IPS-18c (cell line): ENCODE data around the gene TBX1.
"Not testable (repeated sequence)": the region's sequence is repeated elsewhere in the genome, so short reads cannot be mapped to it uniquely, and the experiment has no call there.

Experiments used
- H3K4me3 ChIP-seq: 2 replicates; pipeline ENCODE4 v1.7.0; 2013; ENCODE audit warnings: low read depth, mild to moderate bottlenecking, low read length, moderate library complexity; ENCODE audit not compliant: insufficient read depth
- H3K9me3 ChIP-seq: one replicate; pipeline ENCODE4 v1.6.1; 2013; ENCODE audit warnings: mild to moderate bottlenecking, low read length, moderate library complexity; ENCODE audit not compliant: control insufficient read depth, insufficient read depth

TBX1 gene

DNA sequence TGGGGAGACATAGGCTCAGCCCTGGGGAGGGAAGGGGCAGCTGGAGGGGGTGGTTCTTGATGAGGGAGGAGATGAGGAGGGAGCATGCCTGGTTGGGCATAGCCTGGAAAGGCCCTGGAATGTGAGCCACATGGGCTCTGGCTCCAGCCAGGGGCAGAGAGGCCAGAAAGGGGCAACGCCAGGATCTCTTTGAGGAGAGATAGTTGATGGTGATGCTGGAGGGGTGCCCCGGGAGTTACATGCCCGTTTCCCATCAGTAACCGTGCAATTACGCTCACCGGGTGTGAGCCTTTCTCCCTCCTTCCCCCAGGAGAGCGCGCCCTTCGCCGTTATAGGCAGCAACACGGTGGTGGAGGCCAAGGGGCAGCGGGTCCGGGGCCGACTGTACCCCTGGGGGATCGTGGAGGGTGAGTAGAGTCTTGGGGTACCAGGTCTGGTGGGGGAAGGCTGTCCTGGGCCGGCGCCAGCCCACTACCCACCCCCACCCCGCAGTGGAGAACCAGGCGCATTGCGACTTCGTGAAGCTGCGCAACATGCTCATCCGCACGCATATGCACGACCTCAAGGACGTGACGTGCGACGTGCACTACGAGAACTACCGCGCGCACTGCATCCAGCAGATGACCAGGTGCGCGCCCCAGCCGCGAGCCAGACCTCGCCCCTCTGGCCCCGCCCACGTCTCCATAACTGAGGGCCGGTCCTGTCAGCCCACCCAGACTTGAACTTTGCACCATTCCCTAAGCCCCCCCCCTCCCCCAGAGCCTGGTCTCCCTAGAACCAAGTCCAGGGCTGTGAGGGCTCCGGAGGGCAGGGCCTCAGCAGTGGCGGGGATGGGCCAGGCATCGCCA lies 39.0 kb upstream of the TBX1 start:
- H3K9me3 ChIP-seq = peaks cover 4% of the 10 kb centered on the region
- no peak overlapping the region for H3K4me3 ChIP-seq

DNA sequence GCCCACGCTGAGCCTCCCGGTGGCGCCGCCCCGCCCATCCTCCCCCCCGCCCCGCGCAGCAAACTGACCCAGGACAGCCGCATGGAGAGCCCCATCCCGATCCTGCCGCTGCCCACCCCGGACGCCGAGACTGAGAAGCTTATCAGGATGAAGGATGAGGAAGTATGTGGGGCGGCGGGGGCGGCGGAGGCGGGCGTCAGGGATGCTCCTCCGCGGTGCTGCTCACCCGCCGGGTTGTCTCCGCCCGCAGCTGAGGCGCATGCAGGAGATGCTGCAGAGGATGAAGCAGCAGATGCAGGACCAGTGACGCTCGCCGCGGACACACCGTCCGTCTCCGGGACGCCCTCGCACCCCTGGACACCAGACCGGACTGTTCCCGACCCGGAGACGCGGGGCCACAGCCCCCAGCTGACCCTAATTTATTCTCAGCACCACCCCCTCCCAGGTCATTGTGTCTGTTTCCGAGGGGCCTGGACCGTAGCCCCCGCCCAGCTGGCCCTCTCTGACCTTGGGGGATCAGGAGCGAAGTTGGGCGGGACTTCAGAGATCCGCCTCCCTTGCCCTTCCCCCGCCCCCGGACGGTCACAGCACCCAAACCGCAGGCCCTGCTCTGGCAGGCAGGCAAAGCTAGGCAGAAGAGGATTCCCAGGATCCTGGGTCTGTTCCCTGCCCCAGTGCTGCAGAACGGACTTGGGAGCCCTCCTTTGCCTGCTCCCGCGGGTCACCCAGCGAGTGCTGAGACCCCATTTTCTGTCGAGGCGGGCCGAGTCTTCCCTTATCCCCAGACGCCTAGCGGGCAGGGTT lies 38.2 kb upstream of the TBX1 start:
- H3K4me3 ChIP-seq = peak overlapping the region; percentile 6; the same call in 1 of the 2 replicates

DNA sequence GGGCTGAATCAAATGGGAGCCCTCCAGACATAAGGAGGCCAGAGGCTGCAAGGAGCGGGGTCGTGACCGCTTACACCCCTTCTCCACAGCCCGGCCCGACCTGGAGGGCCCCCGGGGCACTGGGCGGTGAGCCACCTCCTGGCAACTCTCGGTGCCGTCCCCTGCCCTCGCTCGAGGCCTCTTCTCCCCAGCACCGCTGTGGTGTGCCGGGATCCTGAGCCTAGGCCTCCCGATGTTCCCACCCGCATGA lies 37.7 kb upstream of the TBX1 start:
- Histone ChIP-seq H3K4me3 (no peak overlapping the region; the same call in 1 of the 2 replicates), H3K9me3 (peaks cover 4% of the 10 kb centered on the region)

More for the DNA sequence above, 38.2 kb upstream of the TBX1 start:
- peaks cover 4% of the 10 kb centered on the region for H3K9me3 ChIP-seq

DNA sequence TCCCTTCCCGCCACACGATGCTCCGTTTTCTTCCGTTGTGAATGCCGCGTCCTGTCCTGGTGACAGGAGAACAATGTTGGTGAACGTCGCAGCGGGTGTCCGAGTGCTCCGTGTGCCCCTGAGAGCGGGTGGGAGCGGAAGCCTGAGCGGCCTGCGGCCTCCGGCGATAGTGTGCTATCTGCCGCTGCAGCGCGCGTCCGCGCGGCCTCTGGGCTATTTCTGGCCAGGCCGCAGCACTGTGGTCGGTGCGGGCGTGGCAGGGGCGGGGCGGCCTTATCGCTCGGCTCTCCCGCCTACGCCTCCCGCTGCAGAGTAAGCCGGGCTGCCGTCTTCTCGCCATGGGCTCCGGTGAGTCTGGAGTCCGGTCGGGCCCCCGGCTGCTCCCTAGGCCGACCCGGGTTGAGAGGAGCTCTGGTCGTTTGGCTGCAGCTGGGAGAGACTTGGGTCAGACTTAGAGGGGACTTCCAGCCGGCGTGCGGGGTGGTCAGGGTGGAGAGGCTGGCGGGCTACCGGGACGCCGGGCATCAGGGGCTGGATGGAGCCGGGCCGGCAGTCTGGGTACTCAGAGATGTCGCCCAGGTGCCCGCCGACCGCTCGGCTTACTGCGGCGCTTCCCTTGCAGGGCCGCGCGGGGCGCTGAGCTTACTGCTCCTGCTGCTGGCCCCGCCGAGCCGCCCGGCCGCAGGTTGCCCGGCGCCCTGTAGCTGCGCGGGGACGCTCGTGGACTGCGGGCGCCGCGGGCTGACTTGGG lies 37.2 kb upstream of the TBX1 start, which contains the start of gene GP1BB:
Gene GP1BB (plus strand): TSS at position 308 of the 751 bp plus-strand sequence. CDS start 31 bp downstream, at position 339.
- Histone ChIP-seq H3K9me3 (peaks cover 4% of the 10 kb centered on the region), H3K4me3 (peak within 1 kb of the TSS; percentile 34; the same call in 1 of the 2 replicates)

DNA sequence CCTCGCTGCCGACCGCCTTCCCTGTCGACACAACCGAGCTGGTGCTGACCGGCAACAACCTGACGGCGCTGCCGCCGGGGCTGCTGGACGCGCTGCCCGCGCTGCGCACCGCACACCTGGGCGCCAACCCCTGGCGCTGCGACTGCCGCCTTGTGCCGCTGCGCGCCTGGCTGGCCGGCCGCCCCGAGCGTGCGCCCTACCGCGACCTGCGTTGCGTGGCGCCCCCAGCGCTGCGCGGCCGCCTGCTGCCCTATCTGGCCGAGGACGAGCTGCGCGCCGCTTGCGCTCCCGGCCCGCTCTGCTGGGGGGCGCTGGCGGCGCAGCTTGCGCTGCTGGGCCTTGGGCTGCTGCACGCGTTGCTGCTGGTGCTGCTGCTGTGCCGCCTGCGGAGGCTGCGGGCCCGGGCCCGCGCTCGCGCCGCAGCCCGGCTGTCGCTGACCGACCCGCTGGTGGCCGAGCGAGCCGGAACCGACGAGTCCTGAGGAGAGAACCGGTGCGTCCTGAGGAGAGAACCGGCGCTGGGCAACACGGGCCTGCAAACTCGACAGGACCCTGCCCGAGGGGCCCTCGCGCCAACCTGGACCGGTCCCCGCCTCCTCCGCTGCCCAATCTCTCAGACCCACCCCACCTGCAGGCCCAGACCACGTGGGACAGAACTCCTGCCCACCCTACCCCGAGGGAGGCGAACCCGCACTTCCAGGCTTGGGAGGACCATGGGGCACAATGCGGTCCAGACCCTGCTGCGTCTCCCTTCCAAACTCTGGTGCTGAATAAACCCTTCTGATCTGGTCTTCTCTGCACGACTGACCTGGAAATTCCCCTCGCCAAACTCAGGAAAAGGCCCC lies 36.4 kb upstream of the TBX1 start:
- Histone ChIP-seq H3K4me3 (peak overlapping the region; percentile 34; the same call in 1 of the 2 replicates), H3K9me3 (peaks cover 4% of the 10 kb centered on the region)

DNA sequence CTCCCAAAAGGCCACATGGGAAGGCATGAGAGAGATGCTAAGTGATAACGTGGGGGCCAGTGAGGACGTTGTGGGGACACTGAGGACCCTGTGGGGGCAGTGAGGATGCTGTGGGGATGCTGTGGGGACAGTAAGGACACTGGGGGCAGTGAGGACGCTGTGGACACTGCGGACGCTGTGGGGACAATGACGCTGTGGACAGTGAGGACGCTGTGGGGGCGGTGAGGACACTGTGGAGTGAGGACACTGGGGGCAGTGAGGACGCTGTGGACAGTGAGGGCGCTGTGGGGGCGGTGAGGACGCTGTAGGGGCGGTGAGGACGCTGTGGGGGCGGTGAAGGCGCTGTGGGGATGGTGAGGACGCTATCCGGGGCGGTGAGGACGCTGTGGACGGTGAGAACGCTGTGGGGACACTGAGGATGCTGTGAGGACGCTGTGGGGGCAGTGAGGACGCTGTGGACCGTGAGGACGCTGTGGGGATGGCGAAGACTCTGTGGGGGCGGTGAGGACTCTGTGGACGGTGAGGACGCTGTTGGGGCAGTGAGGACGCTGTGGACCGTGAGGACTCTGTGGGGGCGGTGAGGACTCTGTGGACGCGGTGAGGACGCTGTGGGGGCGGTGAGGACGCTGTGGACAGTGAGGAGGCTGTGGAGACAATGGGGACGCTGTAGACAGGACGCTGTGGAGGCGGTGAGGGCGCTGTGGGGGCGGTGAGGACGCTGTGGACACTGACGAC lies 35.5 kb upstream of the TBX1 start:
- Histone ChIP-seq H3K4me3 (0 out of 2 replicates have a peak overlapping the region, but pooled peaks have one; percentile 20), H3K9me3 (peaks cover 4% of the 10 kb centered on the region)

DNA sequence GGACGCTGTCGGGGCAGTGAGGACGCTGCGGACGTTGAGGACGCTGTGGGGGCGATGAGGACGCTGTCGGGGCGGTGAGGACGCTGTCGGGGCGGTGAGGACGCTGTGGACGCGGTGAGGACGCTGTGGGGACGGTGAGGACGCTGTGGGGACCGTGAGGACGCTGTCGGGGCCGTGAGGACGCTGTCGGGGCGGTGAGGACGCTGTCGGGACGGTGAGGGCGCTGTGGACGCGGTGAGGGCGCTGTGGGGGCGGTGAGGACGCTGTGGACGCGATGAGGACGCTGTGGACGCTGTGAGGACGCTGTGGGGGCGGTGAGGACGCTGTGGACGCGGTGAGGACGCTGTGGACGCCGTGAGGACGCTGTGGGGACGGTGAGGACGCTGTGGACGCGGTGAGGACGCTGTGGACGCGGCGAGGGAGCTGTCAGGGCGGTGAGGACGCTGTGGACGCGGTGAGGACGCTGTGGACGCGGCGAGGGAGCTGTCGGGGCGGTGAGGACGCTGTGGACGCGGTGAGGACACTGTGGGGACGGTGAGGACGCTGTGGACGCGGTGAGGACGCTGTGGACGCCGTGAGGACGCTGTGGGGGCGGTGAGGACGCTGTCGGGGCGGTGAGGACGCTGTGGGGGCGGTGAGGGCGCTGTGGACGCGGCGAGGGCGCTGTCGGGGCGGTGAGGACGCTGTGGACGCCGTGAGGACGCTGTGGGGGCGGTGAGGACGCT lies 34.4 kb upstream of the TBX1 start:
- not testable (repeated sequence) for H3K4me3 ChIP-seq

DNA sequence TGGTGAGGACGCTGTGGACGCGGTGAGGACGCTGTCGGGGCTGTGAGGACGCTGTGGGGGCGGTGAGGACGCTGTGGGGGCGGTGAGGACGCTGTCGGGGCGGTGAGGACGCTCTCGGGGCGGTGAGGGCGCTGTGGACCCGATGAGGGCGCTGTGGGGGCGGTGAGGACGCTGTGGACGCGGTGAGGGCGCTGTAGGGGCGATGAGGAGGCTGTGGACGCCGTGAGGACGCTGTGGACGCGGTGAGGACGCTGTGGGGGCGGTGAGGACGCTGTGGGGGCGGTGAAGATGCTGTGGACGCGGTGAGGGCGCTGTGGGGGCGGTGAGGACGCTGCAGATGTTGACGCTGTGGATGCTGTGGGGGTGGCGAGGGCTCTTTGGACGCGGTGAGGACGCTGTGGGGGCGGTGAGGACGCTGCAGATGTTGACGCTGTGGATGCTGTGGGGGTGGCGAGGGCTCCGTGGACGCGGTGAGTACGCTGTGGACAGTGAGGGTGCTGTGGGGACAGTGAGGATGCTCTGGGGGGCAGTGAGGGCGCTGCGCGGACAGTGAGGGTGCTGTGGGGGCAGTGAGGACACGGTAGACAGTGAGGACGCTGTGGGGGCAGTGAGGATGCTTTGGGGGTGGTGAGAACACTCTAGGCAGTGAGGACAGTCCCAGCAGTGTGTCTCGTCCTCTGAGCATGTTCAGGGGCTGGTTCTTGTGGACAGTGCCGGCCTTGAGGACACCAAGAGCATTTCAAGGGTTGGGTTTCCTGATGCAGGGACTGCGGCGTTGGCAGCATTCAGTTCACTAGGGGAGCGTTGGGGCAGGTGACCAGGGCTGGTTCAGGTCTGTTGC lies 33.0 kb upstream of the TBX1 start:
- Histone ChIP-seq H3K4me3 (no peak overlapping the region), H3K9me3 (no peaks in the 10 kb centered on the region)

More for the DNA sequence above, 34.4 kb upstream of the TBX1 start:
- not testable (repeated sequence) for H3K9me3 ChIP-seq

DNA sequence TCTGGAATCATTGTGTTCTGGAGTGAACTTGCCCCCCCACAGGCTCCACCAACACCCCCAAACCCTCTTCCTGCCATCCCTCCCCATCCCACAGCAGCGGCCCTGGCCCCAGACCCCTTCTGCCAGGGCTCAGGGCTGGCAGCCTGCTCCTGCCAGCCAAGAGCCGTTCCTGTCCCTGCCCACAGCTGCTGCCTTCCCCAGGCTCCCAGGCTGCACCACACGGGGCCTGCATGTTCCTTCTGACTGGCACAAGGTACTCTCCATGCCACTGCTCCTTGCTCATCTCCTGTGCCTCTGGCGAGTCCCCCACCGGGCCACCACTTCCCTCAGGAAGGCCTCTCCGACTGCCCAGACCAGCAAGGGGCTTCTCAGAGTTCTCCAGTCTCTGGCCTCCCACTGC lies 32.3 kb upstream of the TBX1 start:
- Histone ChIP-seq H3K4me3 (no peak overlapping the region), H3K9me3 (no peaks in the 10 kb centered on the region)

DNA sequence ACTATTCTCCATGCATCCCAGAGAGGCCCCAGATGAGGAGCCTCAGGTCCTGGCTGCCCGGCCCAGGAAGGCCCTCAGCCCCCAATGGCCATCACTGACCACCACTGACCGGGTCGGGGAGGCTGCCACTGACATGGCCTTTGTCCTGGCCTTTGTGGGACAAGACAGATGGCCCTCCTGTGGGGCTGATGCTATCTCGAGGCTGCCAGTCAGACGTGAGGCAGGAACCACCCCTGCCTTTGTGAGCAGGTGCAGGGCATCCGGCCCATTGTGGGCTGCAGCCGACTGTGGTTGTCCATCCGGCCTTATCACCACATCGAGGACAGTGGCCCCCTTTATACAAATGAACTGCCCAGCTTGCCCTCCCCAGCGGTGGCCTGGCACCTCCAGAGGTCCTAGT lies 31.7 kb upstream of the TBX1 start:
- H3K9me3 ChIP-seq = no peaks in the 10 kb centered on the region
- H3K4me3 ChIP-seq = no peak overlapping the region

DNA sequence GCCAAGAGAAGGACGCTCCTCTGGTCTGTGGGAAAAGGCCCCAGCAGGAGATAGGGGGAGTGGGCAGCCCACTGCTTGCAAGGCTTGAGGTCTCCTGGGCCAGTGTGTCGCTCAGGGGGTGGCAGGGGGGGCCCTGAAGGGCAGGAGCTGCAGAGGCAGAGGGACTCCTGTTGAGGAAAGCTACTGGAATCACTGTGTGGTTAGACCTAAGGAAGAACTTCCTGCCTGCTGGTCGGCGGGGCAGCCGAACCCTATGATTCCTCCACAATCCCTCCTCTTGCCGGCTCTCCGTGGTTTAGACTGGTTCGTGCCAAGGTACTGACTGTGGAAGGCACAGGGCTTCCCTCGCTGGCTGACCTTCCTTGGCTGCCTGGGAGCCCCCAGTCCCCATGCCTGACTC lies 31.1 kb upstream of the TBX1 start:
- no peaks in the 10 kb centered on the region for H3K9me3 ChIP-seq
- H3K4me3 ChIP-seq = no peak overlapping the region

DNA sequence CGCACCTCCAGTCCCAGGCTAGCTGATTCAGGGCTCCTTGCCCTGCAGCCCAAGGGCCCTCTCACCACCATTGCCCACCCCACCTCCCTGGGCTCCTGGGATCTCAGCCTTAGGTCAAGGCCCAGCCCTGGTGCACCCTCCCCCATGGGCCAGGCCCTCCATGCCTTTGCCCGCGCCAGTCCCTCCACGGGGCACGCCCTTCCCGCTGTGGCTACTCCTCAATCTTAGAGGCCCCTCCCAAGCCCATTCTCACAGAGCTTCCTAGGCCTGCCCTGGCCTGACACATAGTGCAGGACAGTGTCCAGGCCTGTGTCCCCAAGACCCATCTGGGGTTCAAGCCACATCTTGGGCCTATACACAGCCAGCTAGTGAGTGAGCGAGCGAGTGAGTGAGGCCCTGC lies 30.4 kb upstream of the TBX1 start:
- H3K4me3 ChIP-seq = peak overlapping the region; percentile 53; the same call in 1 of the 2 replicates
- no peaks in the 10 kb centered on the region for H3K9me3 ChIP-seq

DNA sequence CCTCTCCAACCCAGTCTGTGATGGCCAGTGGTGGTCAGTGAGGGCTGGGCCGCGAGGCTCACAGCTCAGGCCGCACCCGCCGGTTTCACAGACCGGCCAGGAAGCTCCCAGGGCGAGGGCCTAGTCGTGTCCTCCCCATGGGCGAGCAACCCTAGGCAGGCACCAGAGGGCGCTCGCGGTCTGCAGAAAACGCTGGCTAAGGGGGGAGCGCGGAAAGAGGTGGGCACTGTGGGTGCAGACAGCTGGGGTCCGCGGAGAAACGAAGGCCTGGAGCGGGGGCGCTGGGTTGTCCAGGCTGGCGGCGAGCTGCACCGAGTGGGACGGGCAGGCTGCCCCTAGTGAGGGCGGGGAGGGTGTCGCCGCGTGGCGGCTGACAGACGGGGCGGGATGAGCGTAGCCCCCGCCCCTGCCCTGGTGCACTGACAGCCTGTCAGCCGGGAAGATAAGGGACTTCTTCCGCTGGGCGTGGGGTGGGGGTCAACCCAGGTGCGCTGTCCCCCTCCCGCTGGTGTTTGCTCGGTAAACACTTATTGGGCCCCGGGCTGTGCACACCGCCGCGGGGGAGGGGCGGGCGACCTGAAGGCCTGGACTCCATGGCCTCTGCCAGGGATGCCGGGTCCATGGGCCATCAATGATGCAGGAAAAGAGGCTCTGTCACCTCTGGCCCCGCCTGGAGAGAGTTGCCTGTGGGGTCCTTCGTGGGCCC lies 29.8 kb upstream of the TBX1 start:
- H3K4me3 ChIP-seq = peak overlapping the region; percentile 53
- H3K9me3 ChIP-seq = no peaks in the 10 kb centered on the region

DNA sequence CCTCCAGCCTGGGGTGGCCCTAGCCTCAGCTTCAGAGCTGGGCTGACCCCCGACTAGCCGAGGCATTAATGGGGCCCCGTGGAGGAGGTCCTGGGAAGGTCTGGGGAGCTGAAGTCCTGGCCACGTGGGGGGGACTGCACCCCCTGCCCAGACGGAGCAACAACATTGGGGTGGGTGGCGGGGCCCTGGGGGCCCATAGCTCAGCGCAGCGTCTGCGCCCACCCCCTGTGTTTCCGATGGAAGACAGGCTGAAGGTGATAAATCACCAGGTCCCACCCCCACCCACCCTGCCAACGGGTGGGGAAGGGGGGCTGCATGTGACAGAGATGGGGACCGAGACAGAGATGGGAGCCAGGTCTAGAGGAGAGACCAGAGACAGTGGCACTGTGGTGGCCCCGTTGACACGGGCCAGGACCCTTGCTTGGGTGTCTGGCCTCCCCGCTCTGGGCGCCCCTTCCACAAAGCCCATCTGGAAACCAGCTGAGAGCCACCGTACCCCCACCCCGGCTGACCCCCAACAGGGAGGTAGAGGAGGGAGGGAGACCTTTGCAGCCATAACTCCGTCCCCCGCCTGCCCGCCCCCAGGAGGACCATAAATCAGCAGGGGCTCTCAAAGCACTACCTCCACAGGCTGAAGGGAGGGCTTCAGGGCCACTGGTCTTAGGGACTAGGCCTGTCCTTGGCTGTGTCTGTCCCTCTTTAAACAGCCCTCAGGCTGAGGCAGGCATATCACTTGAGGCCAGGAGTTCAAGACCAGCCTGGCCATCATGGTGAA lies 29.0 kb upstream of the TBX1 start:
- Histone ChIP-seq H3K4me3 (no peak overlapping the region), H3K9me3 (no peaks in the 10 kb centered on the region)
